Mammary epithelial cell (primary cell): ENCODE results near the gene KREMEN2.

Source experiments
- EZH2 ChIP-seq: IDR thresholded peaks from 2 replicates; pipeline ENCODE4 v1.6.1; 2012; ENCODE audit warnings: low read length, inconsistent platforms, borderline replicate concordance
- TF ChIP-seq, protein P1 (sequence below), 2 donors: IDR thresholded peaks in 1 of 2; conservative IDR thresholded peaks in 1 of 2; 2 replicates each; pipeline ENCODE4 v1.5.1; 2011 to 2012; ENCODE audit warnings: inconsistent platforms in 2 of 2, low read length in 2 of 2, mild to moderate bottlenecking in 2 of 2, control low read depth in 1 of 2, low read depth in 1 of 2; ENCODE audit not compliant: insufficient read depth in 1 of 2; ENCODE audit errors: extremely low read depth in 1 of 2

DNA sequence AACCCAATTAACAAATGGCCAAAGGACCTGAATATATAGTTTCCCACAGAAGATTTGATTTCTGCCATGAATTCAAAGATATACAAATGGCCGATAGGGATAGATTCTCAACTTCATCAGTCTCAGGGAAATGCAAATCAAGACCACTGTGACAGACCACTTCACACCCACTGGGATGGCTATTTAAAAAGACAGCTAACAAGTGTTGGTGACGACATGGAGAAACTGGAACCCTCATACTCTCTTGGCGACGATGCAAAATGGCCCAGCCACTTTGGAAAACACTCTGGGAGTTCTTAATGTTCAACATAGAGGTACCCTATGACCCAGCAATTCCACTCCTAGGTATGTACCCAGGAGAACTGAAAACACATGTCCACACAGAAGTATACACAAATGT is 17.4 kb upstream of the KREMEN2 start:
- TF ChIP-seq, protein P1, sequence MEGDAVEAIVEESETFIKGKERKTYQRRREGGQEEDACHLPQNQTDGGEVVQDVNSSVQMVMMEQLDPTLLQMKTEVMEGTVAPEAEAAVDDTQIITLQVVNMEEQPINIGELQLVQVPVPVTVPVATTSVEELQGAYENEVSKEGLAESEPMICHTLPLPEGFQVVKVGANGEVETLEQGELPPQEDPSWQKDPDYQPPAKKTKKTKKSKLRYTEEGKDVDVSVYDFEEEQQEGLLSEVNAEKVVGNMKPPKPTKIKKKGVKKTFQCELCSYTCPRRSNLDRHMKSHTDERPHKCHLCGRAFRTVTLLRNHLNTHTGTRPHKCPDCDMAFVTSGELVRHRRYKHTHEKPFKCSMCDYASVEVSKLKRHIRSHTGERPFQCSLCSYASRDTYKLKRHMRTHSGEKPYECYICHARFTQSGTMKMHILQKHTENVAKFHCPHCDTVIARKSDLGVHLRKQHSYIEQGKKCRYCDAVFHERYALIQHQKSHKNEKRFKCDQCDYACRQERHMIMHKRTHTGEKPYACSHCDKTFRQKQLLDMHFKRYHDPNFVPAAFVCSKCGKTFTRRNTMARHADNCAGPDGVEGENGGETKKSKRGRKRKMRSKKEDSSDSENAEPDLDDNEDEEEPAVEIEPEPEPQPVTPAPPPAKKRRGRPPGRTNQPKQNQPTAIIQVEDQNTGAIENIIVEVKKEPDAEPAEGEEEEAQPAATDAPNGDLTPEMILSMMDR (conservative IDR thresholded peaks at IDR 0.05 in 1 of 2, IDR thresholded peaks at IDR 0.05 in 1 of 2; ENCODE audit: extremely low read depth in 1 of 2, insufficient read depth in 1 of 2, low read depth in 1 of 2, low read length in 2 of 2), result no peak
- no peak for TF ChIP-seq EZH2
